ENCODE results near the gene HOXA5.

HOXA5 gene

GRCh38 chr7:27147199-27148030, 3.9 kb upstream of the HOXA5 start, which contains the start of gene HOXA6:
TSS of gene HOXA6 (minus strand) at chr7:27147774. CDS start at chr7:27147749, 25 bp downstream.
- DNase-seq: no peak

DNA sequence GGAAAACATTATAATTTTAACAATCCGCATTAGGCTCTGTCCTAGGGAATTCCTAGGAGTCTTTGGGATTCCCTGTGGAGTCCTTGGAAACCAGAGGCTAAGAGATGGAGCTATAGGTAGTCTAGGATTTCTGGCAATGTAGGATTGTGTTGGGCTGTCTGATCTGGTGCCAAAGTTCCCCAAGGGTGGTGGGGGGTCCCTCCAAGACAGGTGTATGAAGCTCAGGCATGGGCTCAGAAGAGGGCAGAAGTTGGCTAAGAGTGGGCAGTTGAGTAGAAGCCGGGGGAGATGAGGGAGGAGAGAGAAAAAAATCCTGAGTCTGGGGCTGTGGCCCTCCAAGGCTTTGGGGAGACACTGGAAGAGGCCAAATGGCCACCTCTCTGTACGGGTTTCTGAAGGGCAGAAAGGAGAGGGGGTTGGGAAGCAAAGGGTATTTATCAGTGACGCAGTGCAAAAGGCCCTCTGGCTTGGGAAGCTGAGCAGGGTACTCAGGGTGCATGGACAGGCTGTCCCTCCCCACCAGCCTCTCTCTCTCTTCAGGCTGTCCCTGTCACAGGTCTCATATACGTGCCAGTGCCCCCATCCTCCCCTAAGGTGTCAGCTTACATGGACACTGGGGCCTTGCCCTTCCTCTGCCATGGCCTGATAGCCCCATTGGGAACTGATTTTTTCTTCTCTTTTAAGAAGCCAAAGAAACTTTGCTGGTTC, 3.2 kb upstream of the HOXA5 start:
- DNase-seq: no peak

DNA sequence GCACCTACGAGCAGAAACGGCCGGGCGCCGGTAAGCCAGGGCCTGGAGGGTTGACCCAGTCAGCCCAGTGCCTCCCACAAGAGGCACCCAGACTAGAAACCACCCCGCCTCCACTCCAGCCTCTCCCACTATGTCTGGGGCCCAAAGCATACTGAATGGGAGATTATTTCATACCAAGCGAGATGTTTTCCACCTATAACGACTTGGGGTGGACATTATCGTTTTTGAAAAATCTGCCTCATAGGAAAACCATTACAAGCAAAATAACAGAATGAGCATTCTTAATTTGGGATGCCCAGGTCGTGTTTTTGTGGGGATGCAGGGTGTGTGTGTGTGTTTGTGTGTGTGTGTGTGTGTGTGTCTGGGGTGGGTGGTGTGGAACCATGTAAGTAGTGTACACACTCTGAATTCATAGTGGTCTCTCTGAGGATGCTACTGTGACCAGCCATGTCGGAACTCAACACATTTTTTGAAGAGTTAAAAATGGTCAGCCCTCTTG, 2.5 kb upstream of the HOXA5 start:
- no peak for DNase-seq

DNA sequence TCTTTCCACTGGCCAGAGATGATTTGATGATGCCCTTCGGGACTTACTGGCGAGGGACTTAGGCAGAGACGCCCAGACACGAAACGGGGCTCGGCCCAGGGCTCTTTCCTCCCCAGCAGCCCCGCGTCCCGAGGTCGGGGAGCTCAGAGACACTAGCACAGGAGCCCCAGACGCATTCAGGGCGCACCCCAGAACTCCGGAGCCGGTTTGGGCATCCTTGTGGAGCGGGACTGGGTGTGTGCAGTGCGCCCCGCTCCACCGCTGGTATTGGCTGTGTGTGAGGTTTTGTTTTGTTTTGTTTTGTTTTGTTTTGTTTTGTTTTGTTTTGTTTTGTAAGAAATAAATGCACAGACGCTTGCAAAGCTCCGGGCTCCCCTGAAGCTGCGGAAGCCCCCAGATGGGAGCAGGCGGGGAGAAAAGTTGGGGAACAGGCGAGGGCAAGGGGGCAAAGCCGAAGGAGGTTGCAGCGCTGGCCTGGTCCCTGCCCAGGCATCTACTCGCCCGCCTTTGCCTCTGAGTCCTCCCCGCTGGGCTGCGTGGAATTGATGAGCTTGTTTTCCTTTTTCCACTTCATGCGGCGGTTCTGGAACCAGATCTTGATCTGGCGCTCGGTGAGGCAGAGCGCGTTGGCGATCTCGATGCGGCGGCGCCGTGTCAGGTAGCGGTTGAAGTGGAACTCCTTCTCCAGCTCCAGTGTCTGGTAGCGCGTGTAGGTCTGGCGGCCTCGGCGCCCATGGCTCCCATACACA, 1.9 kb upstream of the HOXA5 start:
- no peak for DNase-seq

DNA sequence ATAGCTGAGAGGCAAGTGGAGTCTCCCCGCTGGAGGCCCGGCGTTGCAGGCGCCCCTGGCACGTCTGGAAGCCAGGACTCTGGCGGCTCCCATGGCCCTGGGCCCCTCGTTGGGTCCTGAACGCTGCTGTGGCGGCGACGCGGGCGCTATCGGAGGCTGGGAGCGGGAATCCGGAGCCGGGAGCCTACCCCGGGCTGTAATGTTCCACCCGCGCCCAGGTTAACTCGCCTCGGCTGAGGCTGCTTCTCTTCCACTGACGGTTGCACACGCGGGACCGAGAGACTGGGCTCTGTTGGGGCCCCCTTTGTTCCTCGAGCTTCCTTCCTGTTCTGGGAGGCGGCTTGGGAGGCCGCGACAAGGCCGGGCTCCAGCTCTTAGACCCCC, 1.3 kb upstream of the HOXA5 start:
- no peak for DNase-seq

GRCh38 chr7:27143950-27144780, 684 bp upstream of the HOXA5 start:
- DNase-seq: no peak

GRCh38 chr7:27142580-27143022, 880 bp downstream of the HOXA5 start:
- DNase-seq: no peak

GRCh38 chr7:27141923-27142579, 1.4 kb downstream of the HOXA5 start:
- no peak for DNase-seq

- DNase-seq: no peak
Observed at GRCh38 chr7:27141137-27141922, 2.2 kb downstream of the HOXA5 start.

DNA sequence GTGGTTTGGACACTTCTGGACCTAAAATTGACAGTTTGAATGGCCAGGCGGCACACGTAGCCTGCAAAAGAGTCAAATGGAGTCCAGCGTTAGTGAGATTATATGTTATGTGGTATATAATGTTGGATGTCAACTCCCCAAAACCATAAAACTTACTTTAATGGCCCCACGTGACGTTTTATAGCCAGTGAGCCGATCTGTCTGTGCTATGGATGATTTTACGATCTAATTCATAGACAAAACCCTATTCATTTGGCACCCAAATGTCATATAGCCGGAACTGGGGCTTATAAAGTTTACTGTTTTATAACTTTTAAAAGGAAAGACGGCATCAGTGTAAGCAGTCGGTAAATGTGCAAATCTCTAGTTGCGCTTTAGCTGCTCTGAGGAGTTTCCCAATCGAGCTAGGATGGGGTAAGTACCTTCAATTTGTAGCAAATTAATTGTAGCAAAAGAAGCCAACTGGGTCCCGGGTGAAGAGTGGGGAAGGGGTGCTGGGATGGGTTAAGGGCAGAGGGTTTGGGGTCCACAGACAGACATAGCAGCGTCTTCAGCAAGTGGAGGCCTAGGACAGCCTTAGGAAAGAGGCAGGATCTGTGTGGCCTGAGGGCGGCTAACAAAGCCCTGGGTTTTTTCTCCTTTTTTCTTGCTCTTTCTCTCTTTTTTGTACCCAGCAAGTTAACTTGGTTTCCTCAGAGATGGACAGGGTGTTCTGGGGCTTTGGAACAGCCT, 3.2 kb downstream of the HOXA5 start:
- no peak for DNase-seq

GRCh38 chr7:27139334-27140125, 4.0 kb downstream of the HOXA5 start:
- no peak for DNase-seq

- no peak for DNase-seq
Observed at GRCh38 chr7:27138985-27139333, 4.5 kb downstream of the HOXA5 start.

DNA sequence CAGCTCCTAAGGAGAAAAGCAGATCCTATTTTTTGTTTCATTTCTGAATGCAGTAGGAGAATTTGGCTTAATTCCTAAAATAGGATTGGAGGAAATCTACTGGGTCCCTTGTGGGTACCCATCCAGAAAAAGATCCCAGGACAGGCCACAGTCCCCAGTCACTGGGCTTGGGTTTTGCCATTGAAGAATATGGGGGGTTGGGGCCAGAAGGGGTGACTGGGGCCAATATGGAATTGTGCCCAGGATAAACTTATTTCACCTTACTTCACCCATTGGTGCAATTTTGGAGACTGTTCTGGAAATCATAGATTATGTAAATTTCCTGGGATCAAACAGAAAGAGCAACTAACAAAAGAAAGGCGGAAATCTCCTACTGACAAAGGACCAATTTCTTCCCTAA, 5.0 kb downstream of the HOXA5 start:
- no peak for DNase-seq

- no peak for DNase-seq
Observed at GRCh38 chr7:27137640-27138315, 5.7 kb downstream of the HOXA5 start.

DNA sequence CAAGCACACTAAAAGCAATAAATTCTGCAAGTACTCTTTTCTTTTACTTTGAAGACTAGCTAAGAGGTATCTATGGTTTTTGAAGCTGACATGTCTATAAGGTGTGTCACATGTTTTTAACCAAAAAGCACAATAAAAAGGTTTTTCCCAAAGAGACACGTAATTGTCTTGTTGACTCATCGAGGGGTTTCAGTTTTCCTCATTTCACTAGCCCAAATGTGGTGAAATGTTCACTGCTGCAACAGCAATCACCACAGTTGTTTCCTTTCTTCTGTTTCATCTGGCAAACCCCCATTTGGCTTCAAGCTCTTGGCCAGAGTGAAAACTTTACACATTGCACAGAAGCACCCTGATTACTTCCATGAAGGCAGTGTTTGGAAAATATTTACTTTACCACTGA, 9.1 kb downstream of the HOXA5 start:
- DNase-seq: no peak

GRCh38 chr7:27133409-27134231, 9.9 kb downstream of the HOXA5 start:
- DNase-seq: no peak

DNA sequence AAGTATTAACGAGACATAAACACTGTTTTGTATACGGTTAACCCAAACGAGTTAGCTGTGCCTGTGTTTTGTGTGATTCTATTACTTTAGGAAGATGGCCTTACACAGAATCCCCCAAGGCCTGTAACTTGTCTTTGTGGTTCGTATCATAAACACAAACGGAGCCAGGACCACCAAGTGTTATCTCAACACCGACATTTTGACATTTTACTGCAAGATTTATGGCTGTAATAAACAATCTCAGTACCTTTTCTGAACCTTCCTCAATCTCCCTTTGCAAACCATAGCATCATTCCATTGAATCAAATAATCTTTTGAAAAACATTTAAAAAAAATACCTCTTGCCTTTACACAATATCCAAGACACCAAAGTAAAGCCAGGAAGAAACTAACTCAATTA, 10.5 kb downstream of the HOXA5 start:
- DNase-seq: no peak

- no peak for DNase-seq
Observed at GRCh38 chr7:27132214-27132613, 11.3 kb downstream of the HOXA5 start.
